ENCODE results near the gene MAP1S.

Gene MAP1S

DNA sequence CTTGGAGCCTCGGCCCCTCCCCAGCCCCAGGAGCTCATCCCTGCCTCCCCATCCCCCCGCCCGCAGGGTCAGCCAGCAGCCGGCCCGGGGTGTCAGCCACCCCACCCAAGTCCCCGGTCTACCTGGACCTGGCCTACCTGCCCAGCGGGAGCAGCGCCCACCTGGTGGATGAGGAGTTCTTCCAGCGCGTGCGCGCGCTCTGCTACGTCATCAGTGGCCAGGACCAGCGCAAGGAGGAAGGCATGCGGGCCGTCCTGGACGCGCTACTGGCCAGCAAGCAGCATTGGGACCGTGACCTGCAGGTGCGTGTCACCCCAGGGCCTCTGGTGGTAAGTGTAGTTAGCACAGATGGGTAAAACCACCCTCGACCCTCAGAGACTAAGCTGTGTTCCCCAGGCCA lies 13.8 kb downstream of the MAP1S start:
- TF ChIP-seq, protein P1, sequence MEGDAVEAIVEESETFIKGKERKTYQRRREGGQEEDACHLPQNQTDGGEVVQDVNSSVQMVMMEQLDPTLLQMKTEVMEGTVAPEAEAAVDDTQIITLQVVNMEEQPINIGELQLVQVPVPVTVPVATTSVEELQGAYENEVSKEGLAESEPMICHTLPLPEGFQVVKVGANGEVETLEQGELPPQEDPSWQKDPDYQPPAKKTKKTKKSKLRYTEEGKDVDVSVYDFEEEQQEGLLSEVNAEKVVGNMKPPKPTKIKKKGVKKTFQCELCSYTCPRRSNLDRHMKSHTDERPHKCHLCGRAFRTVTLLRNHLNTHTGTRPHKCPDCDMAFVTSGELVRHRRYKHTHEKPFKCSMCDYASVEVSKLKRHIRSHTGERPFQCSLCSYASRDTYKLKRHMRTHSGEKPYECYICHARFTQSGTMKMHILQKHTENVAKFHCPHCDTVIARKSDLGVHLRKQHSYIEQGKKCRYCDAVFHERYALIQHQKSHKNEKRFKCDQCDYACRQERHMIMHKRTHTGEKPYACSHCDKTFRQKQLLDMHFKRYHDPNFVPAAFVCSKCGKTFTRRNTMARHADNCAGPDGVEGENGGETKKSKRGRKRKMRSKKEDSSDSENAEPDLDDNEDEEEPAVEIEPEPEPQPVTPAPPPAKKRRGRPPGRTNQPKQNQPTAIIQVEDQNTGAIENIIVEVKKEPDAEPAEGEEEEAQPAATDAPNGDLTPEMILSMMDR (IDR thresholded peaks at IDR 0.05; ENCODE audit: low read depth, low read length, missing control alignments), result no peak
- no peak for DNase-seq (ENCODE audit: low read depth)
- in situ Hi-C loops (cut with HindIII; ENCODE audit: low sequenced_read_pairs), result no loop called here
- H3K4me3 ChIP-seq (ENCODE audit: low read depth, low read length), result no peak overlapping the region

DNA sequence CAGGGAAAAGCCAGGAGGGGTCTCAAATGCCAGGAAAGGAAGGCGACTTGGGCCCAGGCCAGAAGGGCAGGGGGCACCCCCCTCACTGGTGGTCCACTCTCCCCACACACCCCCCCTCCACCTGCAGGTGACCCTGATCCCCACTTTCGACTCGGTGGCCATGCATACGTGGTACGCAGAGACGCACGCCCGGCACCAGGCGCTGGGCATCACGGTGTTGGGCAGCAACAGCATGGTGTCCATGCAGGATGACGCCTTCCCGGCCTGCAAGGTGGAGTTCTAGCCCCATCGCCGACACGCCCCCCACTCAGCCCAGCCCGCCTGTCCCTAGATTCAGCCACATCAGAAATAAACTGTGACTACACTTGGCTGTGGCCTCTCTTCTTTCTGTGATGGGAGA lies 14.9 kb downstream of the MAP1S start:
- in situ Hi-C loops (cut with HindIII; ENCODE audit: low sequenced_read_pairs), result no loop called here
- TF ChIP-seq, protein P1 (IDR thresholded peaks at IDR 0.05; ENCODE audit: low read depth, low read length, missing control alignments), result no peak
- no peak for DNase-seq (ENCODE audit: low read depth)
- H3K4me3 ChIP-seq (ENCODE audit: low read depth, low read length), result no peak overlapping the region

DNA sequence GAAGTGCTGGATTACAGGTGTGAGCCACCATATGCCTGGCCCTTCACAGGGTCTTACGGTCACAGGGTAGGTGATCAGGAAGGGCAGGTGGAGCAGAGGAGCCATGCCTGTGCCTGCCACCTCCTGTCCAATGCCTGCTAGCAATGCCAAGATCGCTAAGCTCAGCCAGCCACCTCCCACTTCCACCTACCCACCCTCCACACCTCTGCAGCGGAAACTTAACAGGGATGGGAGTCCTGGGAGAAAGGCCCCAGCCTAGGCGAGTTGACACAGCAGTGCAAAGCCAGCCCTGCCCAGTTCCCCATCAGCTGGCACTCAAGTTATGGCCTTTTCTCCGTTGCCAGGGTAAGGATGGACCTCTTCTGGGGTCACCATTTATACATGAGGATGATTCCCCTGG lies 16.1 kb downstream of the MAP1S start:
- no peak overlapping the region for H3K4me3 ChIP-seq (ENCODE audit: low read depth, low read length)
- no peak for DNase-seq (ENCODE audit: low read depth)
- in situ Hi-C loops (cut with HindIII; ENCODE audit: low sequenced_read_pairs), result no loop called here
- TF ChIP-seq, protein P1 (IDR thresholded peaks at IDR 0.05; ENCODE audit: low read depth, low read length, missing control alignments), result no peak

DNA sequence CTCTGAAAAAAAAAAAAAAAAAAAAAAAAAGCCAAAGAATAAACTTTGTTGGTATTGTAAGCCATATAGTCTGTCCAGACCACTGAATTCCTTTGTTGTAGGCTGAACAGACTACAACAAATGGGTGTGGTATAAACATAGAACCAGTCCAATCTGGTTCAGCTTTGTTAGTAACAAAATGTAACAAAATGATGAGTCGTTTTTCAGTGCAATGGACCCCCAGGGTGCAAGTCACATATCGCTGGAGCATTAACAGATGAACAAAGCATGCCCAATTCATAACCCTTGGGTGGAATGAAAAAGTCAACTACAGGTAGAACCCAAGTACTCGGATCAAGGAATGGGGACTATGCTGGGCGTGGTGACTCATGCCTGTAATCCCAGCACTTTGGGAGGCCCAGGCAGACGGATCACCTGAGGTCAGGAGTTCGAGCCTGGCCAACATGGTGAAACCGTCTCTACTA lies 18.4 kb downstream of the MAP1S start:
- TF ChIP-seq, protein P1 (IDR thresholded peaks at IDR 0.05; ENCODE audit: low read depth, low read length, missing control alignments), result no peak
- no peak overlapping the region for H3K4me3 ChIP-seq (ENCODE audit: low read depth, low read length)
- in situ Hi-C loops (cut with HindIII; ENCODE audit: low sequenced_read_pairs), result no loop called here
- no peak for DNase-seq (ENCODE audit: low read depth)

DNA sequence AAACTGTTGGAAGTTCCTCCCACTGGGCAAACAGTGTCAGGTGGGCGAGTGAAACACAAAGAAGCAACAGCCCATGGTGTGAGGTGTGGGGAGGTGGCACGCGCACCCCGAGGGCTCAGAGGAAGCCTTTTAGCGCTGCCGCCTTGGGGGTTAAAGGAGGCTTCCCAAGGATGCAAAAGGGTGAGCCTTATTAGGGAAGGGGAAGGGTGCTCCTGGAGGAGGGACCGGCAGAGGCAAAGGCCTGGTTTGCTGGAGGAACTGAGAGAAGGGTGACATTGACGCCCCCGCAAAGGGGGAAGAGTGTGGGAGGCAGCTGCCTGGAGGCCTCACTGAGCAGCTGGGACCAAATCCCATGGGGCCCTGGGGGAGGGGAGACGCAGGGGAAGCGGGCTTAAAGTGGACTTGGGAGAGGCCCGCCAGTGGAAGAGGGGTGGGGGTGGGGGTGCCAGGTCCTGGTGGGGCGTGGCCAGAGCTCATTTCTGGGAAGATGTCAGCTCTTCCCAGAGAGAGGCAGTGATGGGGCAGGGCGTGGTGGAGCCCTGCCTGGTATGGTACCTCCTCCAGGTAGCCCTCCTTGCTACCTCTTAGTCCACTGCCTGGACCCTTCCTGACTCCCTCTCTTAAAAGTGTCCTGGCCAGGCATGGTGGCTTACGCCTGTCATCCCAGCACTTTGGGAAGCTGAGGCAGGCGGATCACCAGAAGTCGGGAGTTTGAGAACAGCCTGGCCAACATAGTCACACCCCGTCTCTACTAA lies 20.0 kb downstream of the MAP1S start:
- in situ Hi-C loops (cut with HindIII; ENCODE audit: low sequenced_read_pairs), result no loop called here
- no peak for DNase-seq (ENCODE audit: low read depth)
- TF ChIP-seq, protein P1 (IDR thresholded peaks at IDR 0.05; ENCODE audit: low read depth, low read length, missing control alignments), result no peak
- H3K4me3 ChIP-seq (ENCODE audit: low read depth, low read length), result no peak overlapping the region

DNA sequence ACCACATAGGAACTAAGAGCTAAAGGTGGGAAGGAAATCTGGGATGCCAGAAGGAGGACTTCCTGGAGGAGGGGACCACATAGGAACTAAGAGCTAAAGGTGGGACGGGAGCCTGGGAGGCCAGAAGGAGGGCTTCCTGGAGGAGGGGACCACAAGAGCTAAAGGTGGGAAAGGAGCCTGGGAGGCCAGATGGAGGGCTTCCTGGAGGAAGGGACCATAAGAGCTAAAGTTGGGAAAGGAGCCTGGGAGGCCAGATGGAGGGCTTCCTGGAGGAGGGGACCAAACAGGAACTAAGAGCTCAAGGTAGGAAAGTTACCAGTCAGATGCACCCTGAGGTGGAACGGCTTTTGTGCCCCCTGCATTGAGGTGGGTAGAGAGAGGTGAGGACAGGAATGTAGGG lies 22.2 kb downstream of the MAP1S start:
- in situ Hi-C loops (cut with HindIII; ENCODE audit: low sequenced_read_pairs), result no loop called here
- DNase-seq (ENCODE audit: low read depth), result no peak
- no peak overlapping the region for H3K4me3 ChIP-seq (ENCODE audit: low read depth, low read length)
- TF ChIP-seq, protein P1 (IDR thresholded peaks at IDR 0.05; ENCODE audit: low read depth, low read length, missing control alignments), result no peak
